GM19324 (cell line): ENCODE data around the gene PTPN9.

ENCODE experiments used
- ATAC-seq: cut with Tn5 transposase; IDR thresholded peaks from one replicate; pipeline ENCODE4 v1.9.1; 2021; ENCODE audit warnings: mild to moderate bottlenecking, moderate library complexity; ENCODE audit not compliant: unreplicated experiment, low FRiP score

PTPN9 gene

GRCh38 chr15:75428152-75428551 is 151.0 kb downstream of the PTPN9 start:
- no peak for ATAC-seq

GRCh38 chr15:75425966-75426500 is 153.1 kb downstream of the PTPN9 start:
- no peak for ATAC-seq

DNA sequence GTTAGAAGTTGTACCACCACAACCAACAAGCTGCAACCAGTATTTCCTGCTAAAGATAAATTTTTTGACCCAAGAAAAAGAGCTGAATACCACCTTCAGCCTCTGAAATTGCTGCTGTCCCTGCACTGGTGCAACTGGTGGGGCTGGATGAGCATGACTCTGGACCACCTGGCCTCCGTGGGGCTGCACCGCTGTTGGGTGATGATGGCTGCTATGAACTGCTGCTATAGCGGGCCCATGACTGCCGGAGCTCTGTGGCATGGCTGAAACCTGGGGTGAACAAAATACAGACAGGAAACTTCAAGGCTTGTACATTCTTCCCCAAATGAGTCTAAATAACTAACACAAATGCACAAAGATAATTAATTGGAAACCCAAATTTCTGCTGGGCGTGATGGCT is 156.6 kb downstream of the PTPN9 start:
- no peak for ATAC-seq

DNA sequence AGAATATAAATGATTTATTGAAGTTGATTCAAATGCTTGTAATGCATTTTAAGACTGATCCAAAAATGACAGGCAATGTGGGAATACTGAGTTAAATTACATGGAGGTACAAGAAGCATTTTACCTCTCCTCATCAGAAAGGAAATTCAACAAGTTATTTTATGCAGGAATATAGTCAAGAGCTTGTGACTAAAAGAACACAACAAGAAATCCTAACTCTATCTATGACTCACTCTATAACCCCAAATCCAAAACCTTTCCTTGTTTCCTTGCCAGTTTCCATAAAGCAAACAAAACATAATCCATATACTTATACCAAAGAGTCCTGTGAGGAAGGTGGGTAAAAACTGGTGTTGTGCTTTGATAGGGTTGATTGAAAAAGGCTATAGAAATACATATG is 158.4 kb downstream of the PTPN9 start:
- no peak for ATAC-seq

- no peak for ATAC-seq
Measured at GRCh38 chr15:75416584-75416983, 162.5 kb downstream of the PTPN9 start.
